ENCODE data around the gene KRT84. TPM values are rescaled to one million over a fixed set of nuclear protein-coding genes. Genes with fewer than 3 reads are reported as not detected.

KRT84 gene
- total RNA-seq, 4 donors from 2014 or later = 0.49 to 2.1 (median 0.65) TPM; not detected in 1

DNA sequence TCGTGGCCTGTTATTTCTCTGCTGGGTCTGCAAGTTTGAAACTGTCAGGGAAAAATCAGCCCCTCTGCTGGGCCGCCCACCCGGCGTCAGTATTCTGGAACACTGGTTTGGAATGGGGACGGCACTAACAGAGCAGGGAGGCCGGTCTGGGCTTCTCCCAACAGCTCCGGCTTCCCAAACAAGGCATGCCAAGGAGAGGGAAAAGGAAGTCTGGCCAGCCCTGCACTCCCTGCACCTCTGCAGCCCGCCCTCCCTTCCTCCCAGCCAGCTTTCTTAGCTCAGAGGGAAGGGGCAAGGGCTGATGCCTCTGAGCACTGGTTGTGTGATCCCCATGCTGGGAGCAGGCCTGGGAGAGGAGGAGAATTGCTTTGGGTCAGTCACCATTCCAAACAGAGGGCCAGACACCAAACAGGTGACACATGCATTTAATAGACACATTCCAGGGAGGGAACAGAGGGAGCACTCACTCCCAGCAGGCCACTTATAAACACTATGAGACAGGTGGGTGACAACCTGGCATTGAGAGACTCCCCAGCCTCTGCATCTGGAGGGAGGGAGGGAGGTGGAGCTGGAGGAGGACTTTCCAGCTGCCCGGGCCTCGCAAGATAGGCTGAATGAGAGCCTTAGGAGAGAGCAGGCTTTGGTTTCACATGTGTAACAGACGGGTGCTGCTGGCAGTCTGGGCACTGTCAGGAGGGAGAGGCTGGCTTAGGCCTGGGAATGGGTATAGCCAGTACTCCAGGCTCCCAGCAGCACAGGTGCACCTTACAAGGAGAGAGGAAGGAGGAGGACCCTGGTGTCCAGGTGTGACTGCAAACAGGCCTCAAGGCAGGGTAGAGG is 38.4 kb upstream of the KRT84 start:
- Histone ChIP-seq H3K36me3 (no peaks in the 10 kb centered on the region), H3K27ac (no peak overlapping the region), H3K27me3 (peaks cover 10% of the 10 kb centered on the region), H3K4me3 (no peak overlapping the region), H3K9me3 (no peaks in the 10 kb centered on the region), H3K4me1 (peaks cover 7% of the 10 kb centered on the region)
- no peak for DNase-seq (ENCODE audit: low spot score in 2 of 2)
- no peak for TF ChIP-seq POLR2AphosphoS5 (IDR thresholded peaks at IDR 0.05)
- TF ChIP-seq POLR2A (IDR thresholded peaks at IDR 0.05) = no peak
- TF ChIP-seq, protein P1, sequence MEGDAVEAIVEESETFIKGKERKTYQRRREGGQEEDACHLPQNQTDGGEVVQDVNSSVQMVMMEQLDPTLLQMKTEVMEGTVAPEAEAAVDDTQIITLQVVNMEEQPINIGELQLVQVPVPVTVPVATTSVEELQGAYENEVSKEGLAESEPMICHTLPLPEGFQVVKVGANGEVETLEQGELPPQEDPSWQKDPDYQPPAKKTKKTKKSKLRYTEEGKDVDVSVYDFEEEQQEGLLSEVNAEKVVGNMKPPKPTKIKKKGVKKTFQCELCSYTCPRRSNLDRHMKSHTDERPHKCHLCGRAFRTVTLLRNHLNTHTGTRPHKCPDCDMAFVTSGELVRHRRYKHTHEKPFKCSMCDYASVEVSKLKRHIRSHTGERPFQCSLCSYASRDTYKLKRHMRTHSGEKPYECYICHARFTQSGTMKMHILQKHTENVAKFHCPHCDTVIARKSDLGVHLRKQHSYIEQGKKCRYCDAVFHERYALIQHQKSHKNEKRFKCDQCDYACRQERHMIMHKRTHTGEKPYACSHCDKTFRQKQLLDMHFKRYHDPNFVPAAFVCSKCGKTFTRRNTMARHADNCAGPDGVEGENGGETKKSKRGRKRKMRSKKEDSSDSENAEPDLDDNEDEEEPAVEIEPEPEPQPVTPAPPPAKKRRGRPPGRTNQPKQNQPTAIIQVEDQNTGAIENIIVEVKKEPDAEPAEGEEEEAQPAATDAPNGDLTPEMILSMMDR (IDR thresholded peaks at IDR 0.05) = no peak
- no peak for TF ChIP-seq EP300 (IDR thresholded peaks at IDR 0.05)
- 60% methylated on average over 11 of the region's 11 CpGs for WGBS

DNA sequence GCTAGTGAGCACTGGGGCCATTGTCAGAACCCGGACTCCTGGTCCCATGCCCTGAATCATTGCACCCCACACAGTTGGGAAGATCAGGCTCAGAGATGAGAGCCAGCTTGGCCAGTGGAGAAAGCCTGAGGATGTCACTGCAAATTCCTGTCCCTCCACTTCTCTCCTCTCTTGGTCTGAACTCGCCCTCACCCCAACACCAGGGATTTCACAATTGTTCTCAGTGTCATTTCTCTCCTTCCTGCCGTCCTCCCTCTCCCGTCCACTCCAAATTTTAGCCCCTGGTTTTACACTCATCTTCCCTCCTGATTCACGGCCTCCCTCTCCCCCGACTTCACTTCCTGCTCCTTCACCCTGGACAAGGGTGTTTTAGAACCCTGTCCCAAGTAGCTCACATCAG is 37.6 kb upstream of the KRT84 start:
- Histone ChIP-seq H3K9me3 (no peaks in the 10 kb centered on the region), H3K27me3 (peaks cover 5% of the 10 kb centered on the region), H3K36me3 (no peaks in the 10 kb centered on the region), H3K4me1 (peaks cover 7% of the 10 kb centered on the region), H3K4me3 (no peak overlapping the region), H3K27ac (no peak overlapping the region)
- WGBS = 79% methylated on average over 6 of the region's 6 CpGs
- DNase-seq (ENCODE audit: low spot score in 2 of 2) = no peak
- no peak for TF ChIP-seq POLR2AphosphoS5 (IDR thresholded peaks at IDR 0.05)
- TF ChIP-seq, protein P1 (IDR thresholded peaks at IDR 0.05) = no peak
- no peak for TF ChIP-seq EP300 (IDR thresholded peaks at IDR 0.05)
- no peak for TF ChIP-seq POLR2A (IDR thresholded peaks at IDR 0.05)

DNA sequence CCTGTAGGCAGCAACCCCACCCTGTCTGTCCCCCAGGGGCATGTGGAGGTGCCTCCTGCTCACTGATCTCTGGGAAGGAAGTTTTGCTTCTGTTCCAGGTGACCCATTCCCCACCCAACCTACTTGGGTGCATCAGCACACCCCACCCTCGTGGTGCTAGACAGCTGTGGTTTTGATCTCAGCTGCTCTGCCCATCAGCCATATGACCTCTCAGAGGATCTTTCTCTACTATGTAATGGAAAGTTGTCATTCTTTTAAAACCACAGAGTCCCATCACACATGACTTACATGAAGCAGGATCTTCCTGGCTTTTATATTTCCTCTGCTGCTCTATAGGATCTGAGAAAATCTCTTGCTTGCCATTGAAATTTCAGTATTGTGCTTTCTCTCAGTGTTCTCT is 34.2 kb upstream of the KRT84 start:
- no peak overlapping the region for H3K4me3 ChIP-seq
- TF ChIP-seq EP300 (IDR thresholded peaks at IDR 0.05) (no peak), POLR2AphosphoS5 (IDR thresholded peaks at IDR 0.05) (no peak), POLR2A (IDR thresholded peaks at IDR 0.05) (no peak)
- TF ChIP-seq, protein P1 (IDR thresholded peaks at IDR 0.05) = no peak
- no peak overlapping the region for H3K27ac ChIP-seq
- no peaks in the 10 kb centered on the region for H3K36me3 ChIP-seq
- 45% methylated on average over 1 of the region's 1 CpG for WGBS
- no peak for DNase-seq (ENCODE audit: low spot score in 2 of 2)
- H3K9me3 ChIP-seq = no peaks in the 10 kb centered on the region
- H3K4me1 ChIP-seq = peaks cover 26% of the 10 kb centered on the region
- peaks cover 5% of the 10 kb centered on the region for H3K27me3 ChIP-seq

DNA sequence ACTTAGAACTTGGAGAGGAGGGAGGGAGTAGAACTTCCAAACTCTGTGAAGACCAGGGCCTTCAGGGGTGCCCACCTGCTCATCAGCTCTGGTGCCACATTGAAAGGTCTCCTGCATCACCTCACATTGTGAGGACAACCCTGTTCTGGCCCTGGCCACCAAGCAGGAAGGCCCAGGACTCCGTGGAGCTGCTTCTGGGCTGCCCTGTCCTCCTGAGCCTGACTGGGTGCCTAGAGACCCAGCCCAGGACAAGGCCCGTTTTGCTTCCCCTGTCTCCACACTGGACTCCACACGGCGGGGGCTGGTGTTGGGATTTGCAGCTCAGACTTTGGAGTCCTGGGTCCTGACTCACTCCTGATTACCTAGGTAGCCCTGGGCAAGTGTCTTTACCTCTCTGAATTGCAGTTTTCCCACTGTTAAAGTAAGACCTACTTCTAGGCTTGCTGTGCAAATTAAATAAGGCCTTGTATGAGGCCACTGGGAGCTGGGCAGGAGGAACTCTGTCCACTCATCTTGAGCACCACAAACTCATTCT is 33.2 kb upstream of the KRT84 start:
- peaks cover 23% of the 10 kb centered on the region for H3K4me1 ChIP-seq
- H3K4me3 ChIP-seq = no peak overlapping the region
- 90% methylated on average over 2 of the region's 4 CpGs for WGBS
- H3K27ac ChIP-seq = no peak overlapping the region
- H3K27me3 ChIP-seq = peaks cover 5% of the 10 kb centered on the region
- no peaks in the 10 kb centered on the region for H3K36me3 ChIP-seq
- no peak for DNase-seq (ENCODE audit: low spot score in 2 of 2)
- TF ChIP-seq, protein P1 (IDR thresholded peaks at IDR 0.05) = no peak
- TF ChIP-seq POLR2A (IDR thresholded peaks at IDR 0.05) (no peak), POLR2AphosphoS5 (IDR thresholded peaks at IDR 0.05) (no peak), EP300 (IDR thresholded peaks at IDR 0.05) (no peak)
- no peaks in the 10 kb centered on the region for H3K9me3 ChIP-seq

DNA sequence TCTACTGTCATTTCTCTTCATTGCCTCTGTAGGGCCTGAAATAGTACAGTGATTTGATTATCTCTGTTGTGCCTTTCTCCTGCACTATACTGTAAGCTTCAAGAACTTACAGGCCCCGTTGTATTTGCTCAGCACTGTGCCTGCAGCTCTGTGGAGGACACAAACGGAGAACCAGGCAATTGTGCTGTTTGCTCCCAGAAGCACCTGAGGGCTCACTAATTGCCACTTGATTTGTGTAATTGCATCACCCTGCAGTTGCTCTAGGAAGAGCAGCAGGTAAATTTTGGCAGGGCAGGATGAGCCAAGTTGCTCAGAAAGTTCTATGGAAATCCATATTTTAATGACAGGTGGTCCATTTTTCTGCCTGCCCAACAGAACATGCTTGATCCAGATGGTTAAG is 32.3 kb upstream of the KRT84 start:
- Histone ChIP-seq H3K9me3 (no peaks in the 10 kb centered on the region), H3K4me3 (no peak overlapping the region), H3K27me3 (peaks cover 5% of the 10 kb centered on the region), H3K27ac (no peak overlapping the region), H3K4me1 (peaks cover 19% of the 10 kb centered on the region), H3K36me3 (no peaks in the 10 kb centered on the region)
- WGBS = 43% methylated on average over 2 of the region's 2 CpGs
- DNase-seq (ENCODE audit: low spot score in 2 of 2) = no peak
- TF ChIP-seq POLR2A (IDR thresholded peaks at IDR 0.05) (no peak), EP300 (IDR thresholded peaks at IDR 0.05) (no peak), POLR2AphosphoS5 (IDR thresholded peaks at IDR 0.05) (no peak)
- TF ChIP-seq, protein P1 (IDR thresholded peaks at IDR 0.05) = no peak

All from suprapubic skin (tissue), 4 donors.